ENCODE data around the gene GAD2.

GRCh38 chr10:26225322-26225721, 8.7 kb downstream of the GAD2 start:
- TF ChIP-seq, protein P1, sequence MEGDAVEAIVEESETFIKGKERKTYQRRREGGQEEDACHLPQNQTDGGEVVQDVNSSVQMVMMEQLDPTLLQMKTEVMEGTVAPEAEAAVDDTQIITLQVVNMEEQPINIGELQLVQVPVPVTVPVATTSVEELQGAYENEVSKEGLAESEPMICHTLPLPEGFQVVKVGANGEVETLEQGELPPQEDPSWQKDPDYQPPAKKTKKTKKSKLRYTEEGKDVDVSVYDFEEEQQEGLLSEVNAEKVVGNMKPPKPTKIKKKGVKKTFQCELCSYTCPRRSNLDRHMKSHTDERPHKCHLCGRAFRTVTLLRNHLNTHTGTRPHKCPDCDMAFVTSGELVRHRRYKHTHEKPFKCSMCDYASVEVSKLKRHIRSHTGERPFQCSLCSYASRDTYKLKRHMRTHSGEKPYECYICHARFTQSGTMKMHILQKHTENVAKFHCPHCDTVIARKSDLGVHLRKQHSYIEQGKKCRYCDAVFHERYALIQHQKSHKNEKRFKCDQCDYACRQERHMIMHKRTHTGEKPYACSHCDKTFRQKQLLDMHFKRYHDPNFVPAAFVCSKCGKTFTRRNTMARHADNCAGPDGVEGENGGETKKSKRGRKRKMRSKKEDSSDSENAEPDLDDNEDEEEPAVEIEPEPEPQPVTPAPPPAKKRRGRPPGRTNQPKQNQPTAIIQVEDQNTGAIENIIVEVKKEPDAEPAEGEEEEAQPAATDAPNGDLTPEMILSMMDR (conservative IDR thresholded peaks at IDR 0.05 in 1 of 2, IDR thresholded peaks at IDR 0.05 in 1 of 2; ENCODE audit: extremely low read depth in 1 of 2, insufficient read depth in 1 of 2, low read depth in 1 of 2, low read length in 2 of 2): no peak
- no peak for TF ChIP-seq EZH2 (IDR thresholded peaks at IDR 0.05; ENCODE audit: borderline replicate concordance, low read length)

Measured in mammary epithelial cell (primary cell).